Anterior cingulate cortex (tissue), 58 donors: ENCODE measurements around the gene FAM114A2.

Source experiments
- DNase-seq, 58 donors: peaks; one replicate each; lab custom pipeline; 2025; lab: John Stamatoyannopoulos, UW

The FAM114A2 gene

DNA sequence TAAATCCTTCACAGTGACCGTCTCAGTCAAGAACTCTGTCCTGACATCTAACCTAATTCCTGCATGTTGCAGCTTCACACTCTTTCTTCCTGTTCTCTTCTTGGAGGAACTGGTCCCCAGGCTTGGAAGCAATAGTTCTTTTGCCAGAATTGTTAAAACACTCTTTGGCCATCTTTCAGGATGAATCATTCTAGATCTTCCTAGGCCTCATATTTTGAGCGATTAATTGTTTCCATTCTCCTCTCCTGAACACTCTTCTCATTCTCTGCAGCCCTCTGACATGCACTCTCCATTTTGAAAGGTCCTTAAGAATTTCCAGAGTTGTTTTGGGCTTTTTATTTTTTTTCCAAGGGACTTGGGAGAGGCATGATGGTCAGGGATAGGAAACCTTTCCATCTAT, 85.8 kb downstream of the FAM114A2 start:
- no peak for DNase-seq

DNA sequence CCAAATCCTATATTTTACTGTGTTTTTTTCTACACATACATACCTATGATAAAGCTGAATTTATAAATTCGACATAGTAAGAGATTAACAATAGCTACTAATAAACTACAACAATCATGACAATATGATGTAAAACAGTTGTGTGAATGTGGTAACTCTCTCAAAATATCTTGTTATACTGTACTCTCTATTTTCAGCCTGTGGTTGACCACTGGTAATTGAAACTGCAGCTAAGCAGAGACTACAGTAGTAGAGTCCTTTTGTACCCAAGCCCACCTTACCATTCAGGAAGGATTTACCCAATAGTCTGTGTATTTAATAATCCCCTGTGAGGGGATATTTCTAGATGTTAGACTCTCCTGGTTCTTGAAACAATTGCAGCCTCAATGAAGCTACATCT, 86.7 kb downstream of the FAM114A2 start:
- DNase-seq, result no peak

- DNase-seq, result no peak
Measured at GRCh38 chr5:153941265-153941664, 97.4 kb downstream of the FAM114A2 start.
